ENCODE data around the gene ARFGAP2.

Gene ARFGAP2

DNA sequence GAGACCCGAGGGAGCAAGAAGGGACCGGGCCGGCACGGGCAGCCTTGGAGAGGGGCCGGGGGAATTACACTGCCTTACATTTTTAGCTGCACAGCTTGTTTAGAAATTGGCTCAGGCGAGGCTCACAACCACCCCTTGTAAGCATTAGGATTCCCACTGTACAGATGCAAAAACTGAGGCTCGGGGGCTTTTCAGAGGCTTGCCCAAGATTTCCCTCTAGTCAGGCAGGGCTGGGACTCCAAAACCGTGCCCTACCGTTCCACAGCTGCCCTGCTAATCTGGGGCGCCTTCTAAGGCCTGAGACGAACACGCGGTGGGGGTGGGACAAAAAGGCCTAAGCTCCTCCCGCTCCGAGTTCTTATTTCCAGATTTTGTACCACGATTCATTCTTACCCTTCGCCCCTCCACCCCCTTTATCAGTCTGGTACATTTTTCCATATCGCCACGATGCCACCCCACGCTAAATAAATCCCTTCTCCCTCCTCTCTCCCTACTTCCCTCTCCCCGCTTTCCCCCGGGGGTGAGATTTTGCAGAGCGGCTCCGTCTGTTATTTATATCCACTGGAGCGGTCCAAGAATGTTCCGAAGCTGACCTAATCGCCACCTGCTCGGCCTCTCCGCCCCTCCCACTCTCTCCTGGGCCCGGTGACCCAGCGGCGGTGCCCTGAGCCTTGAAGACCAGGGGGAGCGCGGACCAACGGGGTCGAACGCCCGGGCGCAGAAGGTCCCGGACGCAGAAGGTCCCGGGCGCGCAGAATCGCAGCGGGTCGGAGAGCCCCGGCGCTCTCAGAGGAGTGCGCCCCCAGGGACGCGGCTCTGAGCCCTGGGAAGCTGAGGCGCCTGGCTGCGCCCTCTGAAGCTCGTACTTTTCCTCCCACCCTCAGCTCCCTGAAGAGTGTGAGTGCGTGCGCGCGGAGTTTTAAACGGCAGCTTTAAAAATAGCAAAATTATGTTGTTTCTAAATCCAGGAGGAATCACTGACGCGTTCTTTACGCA is 10.3 kb upstream of the ARFGAP2 start:
- no peak for DNase-seq (ENCODE audit: low read depth)

DNA sequence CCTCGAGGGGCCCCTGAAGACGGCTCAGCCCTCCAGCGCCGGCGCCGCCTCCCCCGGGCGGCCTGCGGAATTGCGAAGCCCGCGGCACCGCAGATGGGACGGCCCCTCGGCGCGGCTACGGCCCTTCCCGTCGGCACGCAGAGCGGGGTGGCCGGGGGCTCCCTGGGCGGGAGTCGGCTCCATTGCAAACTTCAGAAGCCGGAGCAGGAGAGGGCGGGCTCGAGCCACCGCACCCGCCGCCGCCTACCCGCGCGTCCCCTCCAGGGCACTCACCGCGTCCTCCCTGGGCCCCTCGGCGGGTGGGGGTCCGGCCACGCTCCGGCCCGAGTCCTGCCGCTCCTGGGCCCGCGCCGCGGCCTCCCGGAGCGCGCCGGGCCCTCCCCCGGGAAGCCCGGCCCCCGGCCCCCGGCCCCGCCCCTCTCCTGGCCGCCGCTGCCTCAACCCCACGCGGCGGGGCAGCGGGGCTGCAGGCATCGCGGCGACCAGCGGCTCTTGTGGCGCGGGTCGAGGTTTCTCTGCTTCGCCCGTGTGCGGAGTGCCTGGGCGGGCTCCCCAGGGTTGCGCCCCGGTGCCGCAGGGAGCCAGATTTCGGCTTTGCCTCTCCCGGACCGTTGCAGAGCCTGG is 9.5 kb upstream of the ARFGAP2 start, which contains the start of gene PACSIN3:
TSS of gene PACSIN3 (minus strand) at position 359 of the 624 bp plus-strand sequence. CDS start 3,707 bp downstream, outside the sequence.
- no peak for DNase-seq (ENCODE audit: low read depth)

DNA sequence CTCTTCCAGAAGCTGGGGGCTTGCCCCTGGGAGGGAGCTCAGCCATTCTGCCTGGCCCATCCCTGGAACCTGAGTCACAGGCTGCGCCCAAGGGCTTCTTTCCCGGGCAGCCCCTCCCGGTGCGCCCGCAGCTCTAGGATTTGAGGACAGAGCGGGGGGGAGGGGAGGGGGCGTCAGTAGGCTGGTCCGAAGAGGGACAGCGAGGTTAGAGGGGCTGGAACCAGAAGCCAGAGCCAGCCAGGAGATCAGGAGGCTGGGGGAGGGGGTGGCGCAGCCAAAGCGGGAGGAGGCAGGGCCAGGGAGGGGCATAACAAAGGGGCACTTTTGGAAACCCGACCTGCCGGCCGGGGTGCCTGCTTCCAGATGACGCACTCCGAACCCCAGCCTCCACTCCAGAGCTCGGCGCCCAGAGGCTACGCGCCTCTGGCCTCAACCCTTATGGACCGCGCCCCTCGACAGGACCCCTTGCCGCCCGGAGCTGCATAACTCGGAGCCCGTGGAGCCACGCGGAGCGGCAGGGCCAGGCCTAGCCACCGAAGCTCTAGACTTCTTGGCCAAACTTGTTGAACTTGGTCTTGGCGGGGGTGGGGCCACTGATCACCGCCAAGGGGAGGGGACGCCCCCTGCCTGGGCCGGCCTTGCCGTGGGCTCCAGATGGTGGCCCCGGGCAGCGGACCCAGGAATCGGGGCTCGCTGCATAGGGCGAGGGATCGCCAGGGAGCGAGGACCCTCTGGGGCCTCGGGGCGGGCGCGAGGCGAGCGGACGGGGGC is 8.8 kb upstream of the ARFGAP2 start:
- no peak for DNase-seq (ENCODE audit: low read depth)

DNA sequence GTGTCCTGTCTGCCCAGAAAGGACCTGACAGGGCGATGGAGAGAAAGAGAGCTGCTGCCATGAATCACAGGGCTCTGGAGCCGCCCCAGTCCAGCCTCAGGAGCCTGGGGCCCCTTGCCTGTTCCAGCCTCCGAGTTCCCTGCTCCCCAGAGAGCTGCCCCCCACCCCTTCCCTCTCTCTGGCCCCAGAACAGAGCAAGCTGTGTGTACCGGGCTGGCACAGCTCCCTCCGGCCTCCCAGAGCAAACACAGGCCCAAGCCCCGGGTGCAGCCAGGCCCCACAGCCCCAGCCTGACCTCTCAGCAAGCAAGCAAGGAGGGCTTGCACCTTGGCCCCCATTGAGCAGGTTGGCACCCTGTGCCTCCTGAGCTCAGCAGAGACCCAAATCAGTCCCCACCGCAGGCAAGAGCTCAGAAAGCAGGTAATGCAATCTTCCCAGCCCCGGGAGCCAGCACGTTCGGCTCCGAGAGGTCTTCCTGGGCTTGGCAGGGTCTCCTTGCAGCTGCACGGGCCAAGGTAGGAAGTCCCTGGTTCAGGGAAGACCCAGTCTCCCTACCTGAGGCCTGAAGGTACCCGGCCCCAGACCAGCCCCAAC is 8.1 kb upstream of the ARFGAP2 start:
- DNase-seq (ENCODE audit: low read depth): no peak

DNA sequence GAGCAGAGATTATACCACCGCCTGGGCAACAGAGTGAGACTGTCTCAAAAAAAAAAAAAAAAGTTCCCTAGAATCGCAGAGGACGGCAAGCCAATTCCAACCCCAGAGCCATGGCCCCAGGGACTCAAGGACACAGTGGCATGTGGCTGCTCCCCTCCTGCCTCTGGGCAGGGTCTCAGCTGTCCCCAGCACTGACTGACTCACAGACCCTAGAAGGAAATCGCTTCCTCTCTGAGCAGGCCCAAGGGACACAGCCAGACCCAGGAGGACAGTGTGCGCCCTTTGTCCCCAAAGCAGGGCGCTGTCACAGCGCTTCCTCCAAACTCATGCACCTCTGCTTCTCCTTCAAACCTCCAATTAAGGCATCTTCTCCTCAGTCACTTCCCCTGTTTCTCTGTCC is 7.3 kb upstream of the ARFGAP2 start:
- DNase-seq (ENCODE audit: low read depth): no peak

DNA sequence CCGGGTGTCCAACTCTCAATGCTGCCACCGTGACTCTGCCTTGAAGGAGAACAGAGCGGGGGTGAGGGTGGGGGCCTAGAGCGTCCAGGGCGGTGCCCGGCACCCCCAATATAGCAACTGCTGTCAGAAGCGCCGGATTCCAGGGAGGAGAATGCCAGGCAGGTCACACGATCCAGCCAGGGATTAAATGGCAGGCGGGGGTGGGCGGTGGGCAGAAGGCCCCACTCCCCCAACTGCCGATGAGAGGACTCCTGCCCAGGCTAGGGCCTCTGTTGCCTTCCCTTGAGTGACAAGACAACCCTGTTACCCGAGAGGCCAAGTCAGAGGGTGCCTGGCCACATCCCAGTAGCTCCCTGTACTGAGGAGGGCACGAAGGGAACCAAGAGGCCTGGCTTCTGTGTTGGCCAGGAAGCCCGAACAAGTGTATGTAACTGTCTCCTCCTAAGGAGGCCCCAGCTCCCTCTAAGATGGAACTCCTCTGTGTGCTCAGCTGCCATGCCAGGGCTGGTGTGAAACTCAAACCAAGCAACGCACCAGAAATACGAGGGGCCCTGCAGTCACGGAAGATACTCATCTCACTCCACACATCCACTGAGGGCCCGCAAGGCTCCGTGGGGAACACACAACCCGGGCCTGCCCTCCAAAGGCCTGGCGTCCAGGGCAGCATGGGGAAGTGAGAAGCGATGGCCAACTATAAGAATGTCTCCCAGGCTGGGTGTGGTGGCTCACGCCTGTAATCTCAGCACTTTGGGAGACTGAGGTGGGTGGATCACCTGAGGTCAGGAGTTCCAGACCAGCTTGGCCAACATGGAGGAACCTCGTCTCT is 6.6 kb upstream of the ARFGAP2 start:
- DNase-seq (ENCODE audit: low read depth): no peak

DNA sequence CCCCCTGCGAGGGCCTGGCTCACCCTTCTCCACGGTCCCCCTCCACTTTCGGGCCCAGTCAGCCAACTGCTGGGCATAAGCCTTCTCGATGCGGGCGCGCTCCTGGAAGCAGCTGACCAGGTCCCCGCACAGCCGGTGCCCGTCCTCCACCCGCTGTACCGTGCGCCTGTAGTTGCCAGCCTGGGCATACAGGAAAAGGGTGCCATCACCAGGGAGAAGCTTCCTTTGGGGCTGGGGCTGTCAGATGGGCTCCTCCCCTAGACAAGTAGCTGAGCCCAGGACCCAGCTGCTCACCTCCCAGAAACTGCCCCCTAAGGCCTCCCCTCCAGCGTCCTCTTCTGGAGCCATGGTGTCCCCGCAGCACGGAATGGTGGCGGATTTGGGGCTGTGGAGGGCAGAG is 5.7 kb upstream of the ARFGAP2 start:
- DNase-seq (ENCODE audit: low read depth): no peak

DNA sequence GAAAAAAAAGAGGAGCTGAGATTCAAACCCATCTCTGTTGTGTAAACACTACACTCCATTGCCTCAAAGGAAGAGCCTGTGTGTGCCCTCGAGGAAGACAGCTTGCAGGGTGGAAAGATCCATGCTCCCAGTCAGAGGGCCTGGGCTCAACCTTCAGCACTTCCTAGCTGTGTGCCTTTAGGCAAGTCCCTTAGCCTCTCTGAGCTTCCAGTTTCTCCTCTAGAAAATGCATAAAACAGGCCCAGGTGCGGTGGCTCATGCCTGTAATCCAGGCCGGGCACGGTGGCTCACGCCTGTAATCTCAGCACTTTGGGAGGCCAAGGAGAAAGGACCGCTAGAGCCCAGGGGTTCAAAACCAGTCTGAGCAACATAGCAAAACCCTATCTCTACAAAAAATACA is 4.6 kb upstream of the ARFGAP2 start:
- DNase-seq (ENCODE audit: low read depth): no peak

DNA sequence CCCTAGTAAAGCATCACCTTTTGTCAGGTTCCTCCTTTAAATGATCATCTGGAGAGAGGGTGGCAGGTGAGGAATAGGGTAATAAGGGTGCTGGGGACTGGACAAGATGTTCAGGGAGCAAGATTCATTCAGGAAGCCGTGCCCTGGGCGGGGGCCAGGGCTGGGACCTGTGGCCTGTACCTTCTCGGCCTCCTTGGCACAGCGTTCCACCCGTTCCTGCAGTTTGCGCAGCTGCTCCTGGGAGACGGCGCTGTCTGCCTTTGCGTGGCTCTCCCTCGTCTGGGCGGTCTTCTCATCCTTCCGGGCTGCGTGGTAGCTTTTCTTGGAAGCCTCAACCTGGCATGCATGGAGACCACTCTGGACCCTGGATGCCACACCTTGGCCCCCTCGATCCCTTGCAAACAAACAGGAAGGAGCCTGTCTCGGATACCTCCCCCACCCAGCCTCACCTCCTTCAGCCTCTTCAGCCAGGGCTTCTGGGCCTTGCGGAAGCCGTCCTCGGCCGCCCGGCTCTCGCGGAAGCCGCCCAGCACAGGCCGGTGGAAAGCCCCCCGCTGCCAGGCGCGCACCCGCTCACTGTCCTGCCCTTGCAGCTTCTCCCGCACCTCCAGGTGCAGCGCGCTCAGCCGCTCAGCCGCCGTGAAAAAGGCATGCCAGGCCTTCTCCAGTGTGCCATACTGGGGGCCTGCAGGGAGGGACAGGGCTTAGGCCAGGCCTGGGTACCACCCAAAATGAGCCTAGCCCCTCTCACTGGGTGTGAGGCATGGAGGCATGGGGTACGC is 3.5 kb upstream of the ARFGAP2 start:
- no peak for DNase-seq (ENCODE audit: low read depth)

DNA sequence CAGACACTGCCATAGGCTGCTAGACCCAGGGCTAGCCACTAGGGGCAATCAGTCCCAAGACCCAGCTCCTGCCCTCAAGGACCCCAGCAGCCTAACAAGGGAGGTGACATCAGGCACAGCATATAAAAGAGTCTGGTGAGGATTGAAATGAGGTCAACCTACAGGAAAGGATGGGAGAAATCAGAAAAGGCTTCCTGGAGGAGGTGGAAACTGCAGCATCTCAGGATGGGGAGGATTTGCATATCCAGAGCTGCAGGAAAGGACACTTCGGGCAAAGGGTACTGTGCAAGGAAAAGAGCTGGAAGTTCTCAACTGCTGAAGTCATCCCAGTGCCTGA is 2.9 kb upstream of the ARFGAP2 start:
- no peak for DNase-seq (ENCODE audit: low read depth)

DNA sequence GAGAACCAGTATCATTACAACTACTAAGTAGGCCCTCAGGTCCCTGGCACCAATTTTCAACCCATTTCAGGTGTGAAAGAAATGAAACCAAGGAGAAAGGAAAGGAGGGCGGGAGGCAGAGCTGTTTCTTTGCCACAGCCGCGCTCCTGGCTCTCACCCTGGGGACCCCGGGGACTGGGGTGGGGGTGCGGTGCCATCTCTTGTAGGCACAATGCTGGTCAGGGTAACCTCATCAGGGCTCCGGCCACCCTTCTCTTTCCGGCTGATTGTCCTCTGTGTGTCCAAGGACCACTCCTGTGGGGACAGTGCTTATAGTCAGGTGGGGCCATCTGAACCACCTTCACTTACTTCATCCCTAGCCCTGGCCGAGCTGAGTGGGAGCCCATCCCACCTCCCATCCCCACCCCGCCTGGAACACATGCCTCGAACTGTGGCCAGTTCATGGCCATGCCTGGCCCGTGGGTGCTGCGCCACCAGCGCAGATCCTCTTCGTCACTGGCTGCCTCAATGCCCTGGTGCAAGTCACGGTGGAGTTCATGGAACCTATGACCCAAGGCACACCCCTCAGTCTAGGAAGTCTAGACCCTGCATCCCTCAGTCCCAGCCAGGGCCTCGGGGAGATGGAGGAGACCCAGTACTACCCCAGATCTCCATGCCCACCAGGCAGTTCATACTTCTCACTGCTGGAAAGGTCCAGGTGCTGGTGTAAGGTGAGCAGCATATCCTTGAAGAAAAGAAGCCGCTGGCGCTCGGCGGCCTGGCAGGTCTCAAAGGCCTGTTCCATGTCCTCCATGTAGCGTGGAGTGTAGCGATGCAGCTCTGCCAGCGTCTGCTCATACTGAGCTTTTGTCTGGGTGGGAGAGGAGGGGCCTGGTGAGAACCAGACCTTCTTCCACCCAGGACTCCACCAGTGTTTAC is 2.3 kb upstream of the ARFGAP2 start:
- no peak for DNase-seq (ENCODE audit: low read depth)

DNA sequence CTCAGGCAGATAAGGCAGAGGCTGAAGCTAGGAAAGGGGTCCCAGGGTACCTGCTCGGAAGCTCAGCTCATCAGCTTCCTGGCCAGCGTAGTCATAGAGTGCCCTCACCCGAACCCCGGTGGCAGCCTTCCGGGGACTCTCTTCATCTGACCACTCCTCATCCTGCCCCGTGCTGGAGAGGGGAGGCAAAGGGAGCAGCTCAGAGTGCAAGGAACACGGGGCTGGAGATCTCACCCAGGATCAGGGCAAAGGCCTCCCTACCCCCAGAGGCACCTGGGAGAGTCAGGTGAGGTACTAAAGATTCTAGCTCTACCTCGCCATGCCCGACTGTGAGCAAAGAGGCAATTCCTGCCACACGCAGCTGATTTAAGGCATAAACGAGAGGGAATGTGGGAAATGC is 1.6 kb upstream of the ARFGAP2 start:
- DNase-seq (ENCODE audit: low read depth): no peak

DNA sequence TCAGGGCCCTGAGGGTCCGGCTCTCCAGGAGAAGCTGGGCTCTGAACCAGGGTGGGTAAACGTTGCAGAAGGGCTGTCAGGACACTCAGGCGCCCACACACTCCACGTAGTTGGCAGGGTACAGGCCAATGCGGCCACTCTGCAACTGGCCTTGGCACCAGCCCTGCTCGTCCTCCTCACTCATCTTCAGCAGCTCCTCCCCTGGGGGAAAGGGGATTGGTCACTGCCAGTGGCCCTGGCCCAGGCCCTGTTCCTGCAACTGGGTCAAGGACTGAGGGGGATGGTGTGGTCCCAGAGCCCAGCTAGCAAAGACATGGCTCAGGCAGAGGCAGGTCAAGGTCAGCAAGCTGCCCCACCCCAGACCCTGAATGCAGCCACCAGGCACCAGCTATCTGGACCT is 1.2 kb upstream of the ARFGAP2 start:
- DNase-seq (ENCODE audit: low read depth): no peak

DNA sequence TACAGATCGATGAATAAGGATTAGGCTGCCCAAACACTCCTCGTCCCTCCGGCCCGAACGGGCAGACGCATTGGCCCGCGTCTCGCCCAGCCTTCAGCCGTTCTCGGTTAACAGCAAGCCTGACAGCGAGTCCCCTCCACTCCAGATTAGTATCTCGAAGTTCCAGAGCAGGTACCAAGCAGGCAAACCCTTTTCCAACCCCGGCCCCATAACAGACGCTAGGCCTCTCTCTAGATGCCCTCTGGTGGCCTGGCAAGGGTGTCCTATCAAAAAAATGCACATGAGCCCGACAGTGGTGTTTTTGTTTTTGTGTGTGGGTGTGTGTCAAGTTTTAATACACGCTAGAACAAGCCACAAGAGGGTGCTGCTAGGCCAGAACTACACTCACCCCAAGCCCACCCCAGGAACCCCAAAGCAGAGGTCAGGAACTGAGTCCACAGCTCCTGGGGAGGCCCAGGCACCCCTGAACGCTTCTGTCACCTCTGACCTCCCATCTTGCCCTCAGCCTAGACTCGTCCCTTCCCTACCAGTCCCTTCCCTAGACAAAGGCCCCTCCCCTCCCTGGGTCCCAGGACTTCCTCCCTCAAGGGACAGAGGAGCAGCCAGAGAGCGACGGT is 658 bp upstream of the ARFGAP2 start:
- peak; percentile 46 for DNase-seq (ENCODE audit: low read depth)

DNA sequence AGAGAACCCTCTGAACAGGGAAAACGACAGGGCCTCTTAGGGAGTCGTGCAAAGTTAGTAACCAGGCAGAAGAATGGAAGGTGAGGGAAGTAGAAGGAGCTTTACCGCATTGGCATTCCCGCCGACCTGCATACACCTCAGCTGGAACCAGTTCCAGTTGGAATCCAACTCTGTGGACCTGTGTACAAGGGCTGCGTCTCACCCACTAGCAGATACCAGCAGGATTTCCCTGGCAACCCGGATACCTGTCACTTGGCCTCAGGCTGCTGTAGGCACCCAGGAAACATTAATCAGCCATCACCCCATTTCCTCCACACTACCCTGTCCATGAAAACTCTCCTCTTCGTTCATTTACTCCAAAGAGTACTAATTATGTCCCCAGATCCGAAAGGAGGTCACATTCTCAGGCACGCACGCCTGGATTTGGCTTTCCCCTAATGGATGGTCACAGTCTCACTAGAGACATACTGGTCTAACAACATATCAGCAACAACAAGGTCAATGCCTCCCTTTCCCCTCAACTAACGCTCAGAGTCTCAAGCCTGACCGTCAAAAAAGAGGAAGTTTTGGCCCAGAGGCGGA is 842 bp downstream of the ARFGAP2 start:
- no peak for DNase-seq (ENCODE audit: low read depth)

DNA sequence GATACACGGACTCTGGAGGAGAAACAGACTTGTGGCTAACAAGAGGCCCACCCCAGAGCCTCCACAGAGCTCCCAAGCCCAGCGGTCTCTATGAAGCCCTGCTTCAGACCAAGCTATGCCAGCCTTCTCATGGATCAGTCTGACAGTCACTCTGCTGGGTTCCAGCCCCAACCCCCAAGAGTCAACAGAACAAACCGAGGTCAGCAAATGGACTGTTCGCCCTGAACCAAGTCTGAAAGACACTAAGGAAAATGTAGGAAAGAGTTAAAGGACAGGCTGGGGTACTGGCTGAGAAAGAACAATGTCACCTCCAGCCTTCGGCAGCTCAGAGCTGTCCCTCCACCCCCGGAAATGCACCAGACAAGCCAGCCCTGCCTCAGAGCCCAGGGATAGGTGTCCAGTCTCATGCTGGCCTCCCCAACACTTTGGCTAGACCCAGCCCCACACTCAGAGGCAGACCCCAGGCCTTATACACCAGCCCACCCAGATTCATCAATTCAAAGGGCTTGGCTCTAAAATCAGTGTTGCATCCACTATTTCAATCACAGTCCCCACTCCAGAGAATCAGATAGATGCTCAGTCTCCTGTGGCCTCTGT is 3.8 kb downstream of the ARFGAP2 start:
- no peak for DNase-seq (ENCODE audit: low read depth)

DNA sequence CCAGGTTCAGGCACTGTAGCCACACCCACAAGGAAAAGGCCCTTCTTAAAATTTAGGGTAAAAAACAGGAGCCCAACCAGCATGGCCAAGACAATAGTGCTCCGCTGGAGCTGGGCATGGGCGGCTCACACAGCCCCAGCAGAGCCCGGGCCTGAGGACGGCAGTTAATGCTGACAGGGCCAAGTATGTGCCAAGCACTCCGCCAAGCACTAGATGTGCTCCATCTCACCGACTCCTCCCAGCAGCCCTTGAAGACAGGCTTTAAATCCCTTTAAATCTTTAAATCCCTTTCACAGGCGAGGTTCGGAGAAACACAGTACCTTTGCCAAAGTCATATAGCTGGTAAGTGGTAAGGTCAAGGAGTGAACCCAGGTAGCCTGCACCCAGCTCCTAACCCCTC is 4.8 kb downstream of the ARFGAP2 start:
- no peak for DNase-seq (ENCODE audit: low read depth)
